Measurements from ENCODE around the gene C1QTNF4.
"Not testable (repeated sequence)": the region's sequence is repeated elsewhere in the genome, so short reads cannot be mapped to it uniquely, and the experiment has no call there.

Gene C1QTNF4

GRCh38 chr11:47570651-47571356, 23.4 kb downstream of the C1QTNF4 start:
- TF ChIP-seq CTCF (IDR thresholded peaks at IDR 0.05; ENCODE audit: low read depth, low read length), result no peak
- no peak for DNase-seq (ENCODE audit: low read depth, low spot score)
- no peak overlapping the region for H3K4me3 ChIP-seq (ENCODE audit: low read depth, low read length)
- in situ Hi-C loops (cut with HindIII; ENCODE audit: low sequenced_read_pairs), result no loop called here

GRCh38 chr11:47569646-47570045, 24.6 kb downstream of the C1QTNF4 start:
- no peak for TF ChIP-seq CTCF (IDR thresholded peaks at IDR 0.05; ENCODE audit: low read depth, low read length)
- in situ Hi-C loops (cut with HindIII; ENCODE audit: low sequenced_read_pairs), result no loop called here
- DNase-seq (ENCODE audit: low read depth, low spot score), result no peak
- no peak overlapping the region for H3K4me3 ChIP-seq (ENCODE audit: low read depth, low read length)

GRCh38 chr11:47566149-47566698, 28.0 kb downstream of the C1QTNF4 start:
- TF ChIP-seq CTCF (IDR thresholded peaks at IDR 0.05; ENCODE audit: low read depth, low read length), result no peak
- H3K4me3 ChIP-seq (ENCODE audit: low read depth, low read length), result peak overlapping the region; percentile 70
- in situ Hi-C loops (cut with HindIII; ENCODE audit: low sequenced_read_pairs), result no loop called here
- no peak for DNase-seq (ENCODE audit: low read depth, low spot score)

- TF ChIP-seq CTCF (IDR thresholded peaks at IDR 0.05; ENCODE audit: low read depth, low read length), result no peak
- peak within 1 kb of the TSS; percentile 70 for H3K4me3 ChIP-seq (ENCODE audit: low read depth, low read length)
- DNase-seq (ENCODE audit: low read depth, low spot score), result peak; percentile 61
- in situ Hi-C loops (cut with HindIII; ENCODE audit: low sequenced_read_pairs), result no loop called here
Observed at GRCh38 chr11:47565340-47566148, 28.7 kb downstream of the C1QTNF4 start, which contains the start of gene PTPMT1. PTPMT1 (plus strand) TSS chr11:47565599; CDS start chr11:47565623, 24 bp downstream.

GRCh38 chr11:47564933-47565339, 29.3 kb downstream of the C1QTNF4 start:
- no peak for TF ChIP-seq CTCF (IDR thresholded peaks at IDR 0.05; ENCODE audit: low read depth, low read length)
- in situ Hi-C loops (cut with HindIII; ENCODE audit: low sequenced_read_pairs), result no loop called here
- no peak for DNase-seq (ENCODE audit: low read depth, low spot score)
- peak overlapping the region; percentile 70 for H3K4me3 ChIP-seq (ENCODE audit: low read depth, low read length)

GRCh38 chr11:47564366-47564765, 29.8 kb downstream of the C1QTNF4 start:
- in situ Hi-C loops (cut with HindIII; ENCODE audit: low sequenced_read_pairs); H3K4me3 ChIP-seq (ENCODE audit: low read depth, low read length); DNase-seq (ENCODE audit: low read depth, low spot score): not testable (repeated sequence)

GRCh38 chr11:47562393-47562792, 31.8 kb downstream of the C1QTNF4 start:
- in situ Hi-C loops (cut with HindIII; ENCODE audit: low sequenced_read_pairs); DNase-seq (ENCODE audit: low read depth, low spot score); H3K4me3 ChIP-seq (ENCODE audit: low read depth, low read length): not testable (repeated sequence)
